Panc1 (cell line): ENCODE data around the gene CARD10. TPM values are rescaled to one million over a fixed set of nuclear protein-coding genes. Genes with fewer than 3 reads are reported as not detected.

Experiments used
- ATAC-seq: fragments of 200-7000 bp; cut with Tn5 transposase; 2 replicates; pipeline ENCODE4 v1.9.1; 2020; ENCODE audit warnings: mild to moderate bottlenecking, moderate library complexity
- BruUV-seq: library from RNA; stranded (reverse); fragments of 400-500 nt; replicated peaks from 2 replicates; lab custom pipeline; 2021; lab: Mats Ljungman, UMichigan
- CTCF ChIA-PET: fragments of 300-600 bp; sonication (Branson Sonifier 250); formaldehyde crosslinking; loops from one replicate; lab custom pipeline; 2022; ENCODE audit warnings: antibody characterized with exemption; lab: Charles Lee
- POLR2A ChIA-PET: fragments of 300-600 bp; sonication (Branson Sonifier 250); formaldehyde crosslinking; loops from one replicate; lab custom pipeline; 2022; ENCODE audit warnings: antibody characterized with exemption; lab: Charles Lee
- DNase-seq: peaks from one replicate; pipeline ENCODE4 v3.0.0-alpha.2; 2010; ENCODE audit warnings: low read depth, low spot score
- H3K27ac ChIP-seq: 2 replicates; pipeline ENCODE4 v1.5.1; 2011; ENCODE audit warnings: mild to moderate bottlenecking, low read length, inconsistent platforms
- H3K27me3 ChIP-seq: fragments of 200-500 bp; sonication (Bioruptor generic); 2 replicates; pipeline ENCODE4 v1.6.0; 2014; ENCODE audit warnings: low read length, inconsistent platforms; ENCODE audit not compliant: control insufficient read depth, insufficient read depth
- H3K36me3 ChIP-seq: fragments of 200-500 bp; sonication (Bioruptor generic); 2 replicates; pipeline ENCODE4 v1.5.1; 2014; ENCODE audit warnings: inconsistent platforms, mild to moderate bottlenecking, low read length, moderate library complexity; ENCODE audit not compliant: control insufficient read depth, insufficient read depth
- H3K4me1 ChIP-seq: 2 replicates; pipeline ENCODE4 v1.5.1; 2011; ENCODE audit warnings: inconsistent platforms, mild to moderate bottlenecking, low read length, moderate library complexity; ENCODE audit not compliant: control insufficient read depth, insufficient read depth
- H3K4me3 ChIP-seq, 2 experiments: 2 replicates each; pipeline ENCODE4 v1.5.1; 2011 to 2012; ENCODE audit warnings: low read depth in 2 of 2, low read length in 2 of 2, mild to moderate bottlenecking in 2 of 2, inconsistent platforms in 1 of 2, moderate library complexity in 1 of 2
- H3K9me3 ChIP-seq: fragments of 200-500 bp; sonication (Bioruptor generic); 2 replicates; pipeline ENCODE4 v1.5.1; 2014; ENCODE audit warnings: low read depth, mild to moderate bottlenecking, inconsistent platforms, low read length, moderate library complexity; ENCODE audit not compliant: control insufficient read depth, insufficient read depth
- CTCF ChIP-seq: fragments of 450-650 bp; IDR thresholded peaks from 2 replicates; pipeline ENCODE4 v1.5.1; 2017; ENCODE audit warnings: mild to moderate bottlenecking
- POLR2AphosphoS5 ChIP-seq: IDR thresholded peaks from 2 replicates; pipeline ENCODE4 v1.6.1; 2012; ENCODE audit warnings: mild to moderate bottlenecking, low read depth, low read length, moderate library complexity
- REST ChIP-seq, 2 experiments: IDR thresholded peaks; 2 replicates each; pipeline ENCODE4 v1.6.1; 2011 to 2012; ENCODE audit warnings: low read depth in 2 of 2, control low read depth in 1 of 2, low read length in 1 of 2, mild to moderate bottlenecking in 1 of 2, moderate library complexity in 1 of 2; ENCODE audit not compliant: insufficient read depth in 1 of 2
- SIN3A ChIP-seq: IDR thresholded peaks from 2 replicates; pipeline ENCODE4 v1.6.1; 2012; ENCODE audit warnings: low read depth, mild to moderate bottlenecking, low read length, moderate library complexity, borderline replicate concordance; ENCODE audit not compliant: insufficient read depth
- TCF7L2 ChIP-seq: IDR thresholded peaks from 2 replicates; pipeline ENCODE4 v1.6.1; 2011; ENCODE audit warnings: mild to moderate bottlenecking, low read depth, low read length, inconsistent platforms
- in situ Hi-C: cut with HindIII; loops from 2 replicates; pipeline ENCODE4 v1.10.0; 2016; ENCODE audit warnings: low sequenced_read_pairs, low pct_unique_long_range_greater_than_20kb
- intact Hi-C: fragments of 100-400 bp; cut with micrococcal nuclease; formaldehyde crosslinking; loops from one replicate; pipeline ENCODE4 v1.10.0; 2022; ENCODE audit not compliant: unreplicated experiment
- total RNA-seq: library from RNA; stranded (reverse); gene quantifications from one replicate; pipeline ENCODE4 v1.2.1, GENCODE V29; 2021; ENCODE audit not compliant: unreplicated experiment

Gene CARD10
- total RNA-seq, 1 experiment from 2014 or later, result 43.1 TPM

- ChIA-PET CTCF (no interaction called here), POLR2A (no interaction called here)
- in situ Hi-C loops, result no loop called here
- peak; percentile 5 for ATAC-seq
- no TSS peak for BruUV-seq
- intact Hi-C loops, result no loop called here
- H3K4me1 ChIP-seq, result peaks cover 33% of the 10 kb centered on the region
- H3K4me3 ChIP-seq, result peak overlapping the region; percentile 68 to 77
- no peaks in the 10 kb centered on the region; the same call in 1 of the 2 replicates for H3K36me3 ChIP-seq
- no peak for TF ChIP-seq POLR2AphosphoS5
- TF ChIP-seq SIN3A, result 0 out of 2 replicates have a peak, but pooled peaks have one; percentile 48
- H3K27me3 ChIP-seq, result no peaks in the 10 kb centered on the region
- DNase-seq, result no peak
- peak overlapping the region; percentile 84 for H3K27ac ChIP-seq
- no peaks in the 10 kb centered on the region for H3K9me3 ChIP-seq
Observed at GRCh38 chr22:37560608-37561211, 41.5 kb upstream of the CARD10 start.

- Histone ChIP-seq H3K4me3 (peak within 1 kb of the TSS; percentile 68 to 77), H3K36me3 (no peaks in the 10 kb centered on the region; the same call in 1 of the 2 replicates), H3K4me1 (peaks cover 33% of the 10 kb centered on the region), H3K27ac (peak within 1 kb of the TSS; percentile 84), H3K27me3 (no peaks in the 10 kb centered on the region), H3K9me3 (no peaks in the 10 kb centered on the region)
- TF ChIP-seq REST (IDR thresholded peaks at IDR 0.05; ENCODE audit: insufficient read depth in 1 of 2, low read depth in 2 of 2, low read length in 1 of 2) (no peak), SIN3A (no peak; the same call in 1 of the 2 replicates), POLR2AphosphoS5 (no peak), TCF7L2 (no peak), CTCF (no peak)
- BruUV-seq, result no TSS peak
- no peak for DNase-seq
- in situ Hi-C loops, result no loop called here
- ATAC-seq, result peak; percentile 74
- CTCF ChIA-PET, result interaction anchor here (0.6 kb wide), 1 partner anchor 10 kb away, joined by 9 read pairs; no protein-coding TSS in a partner anchor
- POLR2A ChIA-PET, result no interaction called here
- intact Hi-C loops, result no loop called here
Observed at GRCh38 chr22:37559901-37560607, 40.8 kb upstream of the CARD10 start, which contains the start of gene CDC42EP1. TSS of gene CDC42EP1 (plus strand) at chr22:37560480. CDS start at chr22:37566350, 5,870 bp downstream.
